NCI-H1092 (cell line): Measurements from ENCODE around the gene CCNE1.
"Not testable (repeated sequence)": the region's sequence is repeated elsewhere in the genome, so short reads cannot be mapped to it uniquely, and the experiment has no call there.

Experiments
- DNase-seq: peaks from one replicate; lab custom pipeline; 2025; lab: John Stamatoyannopoulos, UW

CCNE1 gene

DNA sequence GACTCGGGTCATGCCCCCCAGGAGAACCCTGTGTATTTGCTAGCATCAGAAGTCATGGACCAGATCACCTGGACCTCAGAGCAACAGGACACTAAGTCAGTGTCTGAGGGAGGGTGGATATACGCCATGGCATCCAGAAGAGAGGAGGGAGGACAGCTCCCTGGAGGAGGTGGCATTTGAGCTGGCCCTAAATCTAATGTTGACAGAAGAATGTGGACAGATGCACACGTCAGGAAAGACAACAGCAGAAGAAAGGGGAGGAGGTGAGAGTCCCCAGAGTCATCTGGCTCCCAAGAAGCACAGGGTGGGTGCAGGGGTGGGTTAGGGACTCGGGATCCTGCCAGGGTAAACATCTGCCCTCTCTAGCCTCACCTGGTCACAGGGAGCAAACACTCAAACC lies 24.5 kb upstream of the CCNE1 start:
- no peak for DNase-seq

DNA sequence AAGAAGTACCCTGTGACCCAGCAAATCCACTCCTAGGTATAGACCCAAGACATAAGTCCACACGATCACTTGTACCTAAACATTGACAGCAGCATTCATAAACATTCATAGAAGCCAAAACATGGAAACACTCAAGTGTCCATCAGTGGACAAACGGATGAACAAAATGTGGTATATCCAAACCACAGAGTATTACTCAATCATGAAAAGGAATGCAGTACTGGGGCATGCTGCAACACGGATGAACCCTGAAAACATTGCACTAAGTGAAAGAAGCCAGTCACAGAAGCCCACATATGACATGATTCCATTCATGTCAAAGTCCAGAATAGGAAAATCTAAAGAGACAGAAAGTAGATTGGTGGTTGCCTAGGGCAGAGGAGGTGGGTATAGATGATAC lies 22.8 kb upstream of the CCNE1 start:
- DNase-seq: no peak

DNA sequence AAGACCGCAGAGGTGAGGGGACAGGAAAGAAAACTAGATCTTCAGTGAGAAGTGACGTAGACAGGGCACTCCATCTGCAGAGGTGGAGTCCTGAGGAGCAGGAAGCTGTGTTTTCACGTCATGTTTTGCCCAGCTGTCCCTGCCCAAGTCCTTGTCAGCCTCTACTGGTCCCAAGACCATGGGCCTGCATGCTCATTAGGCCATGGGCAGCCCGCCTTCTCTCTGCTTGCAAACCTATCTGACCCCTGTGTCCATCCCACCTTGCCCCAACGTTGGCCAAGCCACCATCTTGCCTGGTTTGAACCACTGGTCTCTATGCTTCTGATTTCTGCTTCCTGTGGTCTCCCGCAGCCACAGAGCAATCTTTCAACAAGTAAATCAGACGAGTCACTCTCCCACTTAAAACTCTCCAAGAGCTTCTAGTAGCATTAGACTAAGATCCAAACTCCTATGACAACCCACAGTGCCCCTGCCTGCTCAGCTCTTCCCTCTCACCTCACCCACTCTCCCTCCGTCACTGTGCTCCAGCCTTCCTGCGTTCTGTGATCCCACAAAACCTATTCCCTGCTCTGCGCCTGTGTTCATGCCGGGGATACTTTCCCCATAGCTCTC lies 18.6 kb upstream of the CCNE1 start:
- DNase-seq: no peak

DNA sequence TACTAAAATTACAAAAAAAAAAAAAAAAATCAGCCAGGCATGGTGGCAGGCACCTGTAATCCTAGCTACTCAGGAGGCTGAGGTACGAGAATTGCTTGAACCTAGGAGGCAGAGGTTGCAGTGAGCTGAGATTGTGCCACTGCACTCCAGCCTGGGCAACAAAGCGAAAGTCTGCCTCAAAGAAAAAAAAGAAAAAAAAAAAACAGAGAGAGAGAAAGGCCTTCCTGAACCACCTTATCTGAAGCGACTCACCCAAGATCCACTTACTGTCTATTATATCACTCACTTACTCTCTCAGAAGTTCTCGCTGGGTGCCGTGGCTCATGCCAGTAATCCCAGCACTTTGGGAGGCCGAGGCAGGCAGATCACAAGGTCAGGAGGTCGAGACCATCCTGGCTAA lies 17.3 kb upstream of the CCNE1 start:
- DNase-seq: not testable (repeated sequence)

DNA sequence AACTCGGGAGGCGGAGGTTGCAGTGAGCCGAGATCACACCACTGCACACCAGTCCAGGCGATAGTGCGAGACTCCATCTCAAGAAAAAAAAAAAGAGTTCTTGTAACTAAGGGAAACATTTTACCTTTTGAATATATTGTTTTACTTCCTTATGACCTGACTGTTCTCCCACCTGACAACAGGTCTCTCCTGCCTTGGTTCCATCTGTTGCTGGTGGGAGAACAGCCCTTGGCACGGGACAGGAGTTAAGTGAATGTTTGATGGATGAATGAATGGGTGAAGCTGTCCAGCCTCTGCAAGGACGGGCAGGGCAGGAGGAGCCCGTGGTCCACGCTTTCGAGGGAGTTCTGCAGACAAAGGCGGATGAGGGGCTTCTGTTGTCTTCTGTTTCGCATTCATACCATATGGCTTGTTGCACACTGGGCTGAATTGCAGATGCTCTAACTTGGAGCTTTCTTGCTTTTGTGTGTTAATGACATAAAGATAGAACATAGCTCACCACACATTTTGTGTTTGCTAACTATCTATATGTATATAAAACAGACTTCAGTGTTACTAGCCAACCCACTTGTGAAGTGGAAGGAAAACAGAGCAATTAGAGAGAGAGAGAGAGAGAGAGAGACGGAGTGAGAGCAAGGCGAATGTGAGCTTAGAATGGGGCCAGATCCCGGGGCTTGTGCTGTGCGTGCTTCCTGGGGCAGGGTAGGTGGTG lies 16.2 kb upstream of the CCNE1 start:
- DNase-seq: no peak

DNA sequence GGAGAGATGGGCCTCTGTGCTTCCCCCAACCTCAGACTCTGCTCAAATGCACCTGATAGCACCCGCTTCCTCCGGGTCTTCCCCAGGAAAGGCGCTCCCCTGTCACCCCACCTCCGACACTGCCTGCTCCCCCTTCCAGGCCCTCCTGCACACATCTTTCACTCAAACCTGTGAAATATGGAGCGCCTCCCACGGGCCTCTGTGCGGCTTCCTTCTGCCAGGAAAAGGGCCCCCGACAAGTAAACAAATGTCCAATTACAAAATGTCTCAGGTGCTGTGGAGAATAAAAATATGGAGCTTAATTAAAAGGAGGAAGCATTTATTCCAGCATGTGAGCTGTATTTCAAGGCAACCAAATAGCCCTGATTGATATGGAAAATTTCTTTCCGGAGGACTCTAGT lies 15.6 kb upstream of the CCNE1 start:
- DNase-seq: no peak

DNA sequence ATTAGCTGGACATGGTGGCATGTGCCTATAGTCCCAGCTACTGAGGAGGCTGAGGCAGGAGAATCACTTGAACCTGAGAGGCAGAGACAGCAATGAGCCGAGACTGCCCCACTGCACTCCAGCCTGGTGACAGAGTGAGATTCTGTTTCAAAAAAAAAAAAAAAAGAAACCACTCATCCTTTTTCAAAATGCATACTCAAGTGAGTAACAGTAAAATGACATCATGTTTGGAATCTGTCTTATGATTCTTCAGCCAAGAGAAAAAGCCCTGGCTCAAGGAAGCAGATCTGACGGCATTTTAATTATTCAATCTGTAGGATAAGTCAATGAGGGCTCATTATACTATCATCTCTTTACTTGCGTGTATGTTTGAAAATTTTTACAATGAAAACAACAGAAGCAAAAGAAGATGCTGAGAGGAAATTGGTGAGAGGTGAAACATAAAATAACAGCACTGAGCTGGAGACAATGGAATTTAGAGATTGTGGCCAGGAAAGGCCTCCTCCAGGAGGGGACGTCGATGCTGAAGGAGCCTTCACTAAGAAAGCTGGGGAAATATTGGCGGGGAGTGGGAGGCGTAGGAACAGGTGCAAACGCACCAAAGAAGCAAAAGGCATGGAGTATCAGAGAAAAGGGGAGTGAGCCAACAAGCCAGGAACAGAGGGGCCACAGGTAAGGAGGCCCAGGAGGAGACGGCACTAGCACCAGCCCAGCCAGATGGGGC lies 12.9 kb upstream of the CCNE1 start:
- DNase-seq: no peak

DNA sequence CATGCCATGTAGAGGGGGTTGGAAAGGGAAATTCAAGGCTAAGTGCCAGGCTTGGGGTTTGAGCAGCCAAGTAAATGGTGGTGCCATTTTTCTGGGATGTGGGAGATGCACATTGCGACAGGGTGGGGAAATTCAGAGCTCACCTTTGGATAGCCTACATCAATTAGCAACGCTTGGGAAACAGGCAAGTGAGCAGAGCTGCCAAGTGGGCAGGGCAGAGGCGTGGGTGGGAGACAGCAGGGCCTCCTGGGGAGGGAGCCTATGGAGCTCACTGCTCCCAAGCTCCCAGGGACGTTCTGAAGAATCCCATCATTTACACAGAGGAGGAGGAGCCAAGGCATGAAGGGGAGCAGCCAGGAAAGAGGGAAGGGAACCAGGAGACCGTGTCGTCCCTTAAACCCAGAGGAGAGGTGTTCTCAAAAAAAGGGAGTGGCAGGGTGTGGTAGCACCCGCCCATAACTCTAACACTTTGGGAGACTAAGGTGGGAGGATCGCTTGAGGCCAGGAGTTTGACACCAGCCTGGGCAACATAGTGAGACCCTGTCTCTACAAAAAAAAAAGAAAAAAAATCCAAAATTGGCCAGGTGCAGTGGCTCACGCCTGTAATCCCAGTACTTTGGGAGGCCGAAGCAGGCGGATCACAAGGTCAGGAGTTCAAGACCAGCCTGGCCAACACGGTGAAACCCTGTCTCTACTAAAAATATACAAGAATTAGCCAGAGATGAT lies 11.5 kb upstream of the CCNE1 start:
- no peak for DNase-seq

DNA sequence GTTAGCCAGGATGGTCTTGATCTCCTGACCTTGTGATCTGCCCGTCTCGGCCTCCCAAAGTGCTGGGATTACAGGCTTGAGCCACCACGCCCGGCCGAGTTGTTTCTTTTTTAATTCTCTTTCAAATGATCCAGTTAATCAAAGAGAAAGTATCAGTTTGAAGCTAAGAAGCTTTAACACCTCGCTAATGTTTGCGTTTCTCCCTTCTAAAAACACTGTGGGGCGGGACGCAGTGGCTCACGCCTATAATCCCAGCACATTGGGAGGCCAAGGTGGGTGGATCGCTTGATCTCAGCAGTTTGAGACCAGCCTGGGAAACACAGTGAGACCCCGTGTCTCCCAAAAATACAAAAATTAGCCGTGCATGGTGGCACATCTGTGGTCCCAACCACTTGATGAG lies 7.8 kb upstream of the CCNE1 start:
- DNase-seq: not testable (repeated sequence)

DNA sequence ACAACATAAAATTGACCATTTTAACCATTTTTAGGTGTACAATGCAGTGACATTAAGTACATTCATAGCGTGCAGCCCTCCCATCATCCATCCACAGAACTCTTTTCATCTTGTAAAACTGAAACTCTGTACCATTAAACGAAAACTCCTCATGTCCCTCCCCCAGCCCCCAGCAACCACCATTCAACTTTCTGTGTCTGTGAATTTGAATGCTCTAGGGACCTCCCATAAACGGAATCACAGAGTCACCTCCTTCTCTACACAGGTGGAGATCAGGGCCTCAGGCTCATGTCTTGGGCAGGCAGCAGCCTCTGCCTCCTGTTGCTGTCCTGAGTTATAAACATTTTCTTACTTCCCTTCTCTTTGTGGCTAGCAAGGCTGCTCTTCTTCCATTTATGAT lies 7.3 kb upstream of the CCNE1 start:
- no peak for DNase-seq

DNA sequence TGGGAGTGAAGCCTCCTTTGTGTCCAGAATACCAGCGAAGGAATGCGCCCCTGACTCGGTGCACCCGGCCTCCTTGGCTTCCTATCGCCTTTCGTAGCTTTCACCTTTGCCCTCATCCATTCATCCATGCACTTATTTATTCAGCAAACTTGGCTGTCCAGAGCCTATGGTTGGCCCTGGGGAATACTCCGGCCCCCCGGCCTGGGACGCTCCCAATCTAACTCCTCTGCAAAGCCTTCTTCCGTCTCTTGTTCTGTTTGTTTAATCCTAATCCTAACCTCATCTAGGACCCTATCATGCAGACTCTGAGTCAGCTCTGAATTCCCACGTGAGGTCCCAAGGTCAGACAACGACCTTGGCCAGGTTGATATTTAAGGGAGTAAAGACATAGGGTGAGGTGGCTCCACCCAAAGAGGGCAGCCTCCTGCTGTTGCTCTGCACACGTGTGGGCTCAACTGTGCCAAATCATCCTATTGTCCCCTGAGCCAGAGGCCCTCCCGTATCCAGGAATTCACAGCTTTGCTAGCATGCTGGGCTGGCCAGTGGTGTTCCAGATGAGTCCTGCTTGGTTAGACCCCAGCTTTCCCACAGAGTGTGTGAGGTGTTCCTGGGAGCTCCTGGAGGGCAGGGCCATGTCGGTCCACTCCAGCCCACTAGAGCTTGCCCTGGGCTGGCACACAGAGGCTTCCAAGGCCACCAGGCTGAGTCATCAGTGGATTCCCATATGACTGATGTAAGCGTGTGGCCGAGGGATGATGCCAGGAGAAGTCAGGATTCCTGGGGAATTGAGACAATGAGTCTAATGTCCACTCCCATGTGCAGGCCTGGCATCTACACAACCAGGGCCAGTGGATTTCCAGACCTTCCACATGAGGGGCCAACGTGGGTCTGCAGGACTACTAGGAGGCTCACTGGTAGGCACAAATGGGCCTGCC lies 6.5 kb upstream of the CCNE1 start:
- DNase-seq: no peak

DNA sequence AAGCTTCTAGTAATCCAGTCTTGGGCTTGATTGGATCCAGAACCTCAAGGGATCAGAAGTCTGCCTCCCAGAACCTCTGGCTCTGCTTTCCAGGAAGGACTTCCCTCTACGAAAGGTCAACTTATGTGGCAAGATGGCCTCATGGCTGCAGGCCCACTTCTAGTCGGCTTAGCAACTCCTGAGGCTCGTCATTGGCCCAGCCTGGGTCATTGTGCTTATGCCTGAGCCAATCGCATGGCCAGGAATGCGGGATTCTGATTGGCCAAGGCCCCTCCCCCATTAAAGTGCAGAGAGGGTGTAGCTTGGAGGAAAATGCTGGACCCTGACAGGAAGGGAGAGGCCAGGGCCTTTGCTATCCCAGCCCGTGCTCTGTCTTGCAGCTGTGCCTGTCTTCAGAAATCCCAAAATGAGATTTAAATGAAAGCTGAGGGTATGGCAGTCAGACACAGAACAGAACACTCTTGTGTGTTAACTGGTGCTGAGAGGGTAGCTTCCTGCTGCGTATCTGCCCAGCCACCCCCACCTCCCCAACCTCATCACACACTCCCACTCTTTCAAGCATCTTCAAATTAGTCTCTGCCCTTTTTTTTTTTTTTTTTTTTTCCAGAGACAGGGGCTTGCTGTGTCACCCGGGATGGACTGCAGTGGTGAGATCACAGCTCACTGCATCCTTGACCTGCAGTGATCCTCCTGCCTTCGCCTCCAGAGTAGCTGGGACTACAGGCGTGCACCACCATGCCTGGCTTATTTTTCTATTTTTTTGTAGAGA lies 5.5 kb upstream of the CCNE1 start:
- DNase-seq: no peak

DNA sequence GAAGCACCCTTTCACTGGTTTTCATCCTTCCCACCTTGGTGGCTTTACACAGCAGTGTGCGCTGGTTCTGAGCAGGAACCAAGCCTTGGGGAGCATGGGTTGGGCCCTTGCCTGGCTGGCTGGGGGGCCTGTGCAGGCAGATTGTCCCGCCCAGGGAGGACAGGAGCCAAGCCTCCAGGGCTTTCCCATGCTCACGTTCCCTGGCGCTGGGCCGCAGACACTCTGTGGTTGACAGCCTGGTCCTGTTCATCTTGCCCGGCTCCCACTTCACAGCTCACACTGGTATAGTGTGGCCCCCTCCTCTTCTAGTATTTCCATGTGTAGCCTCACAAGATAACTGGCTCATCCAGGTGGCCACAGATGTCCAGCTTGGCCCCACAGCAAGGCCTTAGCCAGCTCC lies 4.6 kb upstream of the CCNE1 start:
- no peak for DNase-seq

DNA sequence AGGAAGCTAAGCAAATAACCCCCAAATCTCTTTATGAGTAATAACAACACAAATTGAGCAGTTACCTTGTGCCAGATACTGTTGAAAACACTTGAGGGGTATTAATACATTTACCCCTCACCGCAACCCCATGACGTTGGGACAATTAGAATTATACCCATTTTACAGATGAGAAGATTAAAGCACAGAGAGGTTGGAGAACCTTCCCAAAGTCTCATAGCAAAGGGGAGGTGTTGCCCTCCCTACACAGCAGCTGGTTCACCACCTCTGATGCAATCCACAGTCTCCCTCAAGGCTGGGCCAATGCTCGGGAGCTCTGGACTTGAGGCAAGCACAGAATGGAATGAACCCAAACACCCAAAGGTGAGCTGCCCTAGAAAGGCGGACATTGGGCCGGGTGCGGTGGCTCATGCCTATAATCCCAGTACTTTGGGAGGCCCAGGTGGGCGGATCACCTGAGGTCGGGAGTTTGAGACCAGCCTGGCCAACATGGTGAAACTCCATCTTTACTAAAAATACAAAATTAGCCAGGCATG lies 3.9 kb upstream of the CCNE1 start:
- DNase-seq: no peak

DNA sequence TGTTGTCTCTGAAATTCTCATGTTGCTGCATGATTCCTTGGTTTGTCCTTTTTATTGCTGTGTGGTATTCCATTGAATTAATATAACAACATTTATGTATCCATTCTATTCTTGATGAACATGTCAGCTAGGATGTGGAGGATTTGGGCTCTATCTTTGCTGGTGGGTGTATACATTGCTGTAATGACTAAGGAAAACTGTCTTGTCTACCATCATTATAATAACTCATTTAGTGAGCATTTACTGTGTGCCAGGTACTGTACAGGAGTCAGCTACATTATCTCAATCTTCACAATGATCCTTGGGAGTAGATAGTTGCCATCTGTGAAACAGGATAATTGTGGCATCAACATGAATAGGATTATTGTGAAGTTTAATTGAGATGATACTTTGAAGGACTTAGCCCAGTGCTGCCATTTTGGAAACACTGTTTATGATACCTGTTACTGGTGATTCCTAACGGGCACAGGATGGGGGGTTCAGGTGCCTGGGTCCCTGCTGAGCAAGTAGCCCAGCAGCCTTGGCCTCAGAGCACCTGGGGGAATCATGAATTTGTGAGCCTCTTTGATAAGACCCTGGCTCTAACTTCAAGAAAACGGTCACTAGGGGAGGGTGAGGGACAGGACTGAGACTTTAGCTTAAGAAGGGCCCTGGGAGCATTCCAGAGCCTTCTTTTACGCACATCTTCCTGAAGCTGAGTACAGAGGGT lies 1.8 kb upstream of the CCNE1 start:
- DNase-seq: no peak

DNA sequence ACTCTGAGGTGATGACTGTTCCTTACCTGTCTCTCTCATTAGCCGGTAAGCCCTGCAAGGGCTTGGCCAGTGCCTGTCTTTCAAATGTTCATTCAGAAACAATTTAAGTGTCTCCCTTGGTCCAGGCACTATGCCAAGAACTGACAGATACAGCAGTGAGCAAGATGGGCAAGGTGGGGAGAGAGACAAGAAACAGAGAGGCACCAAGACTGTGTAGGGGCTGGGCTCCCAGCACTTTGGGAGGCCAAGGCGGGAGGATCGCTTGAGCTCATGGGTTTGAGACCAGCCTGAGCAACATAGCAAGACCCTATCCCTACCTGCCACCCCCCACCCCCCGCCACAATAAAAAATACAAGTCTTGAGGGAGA lies 1.3 kb upstream of the CCNE1 start:
- DNase-seq: no peak

DNA sequence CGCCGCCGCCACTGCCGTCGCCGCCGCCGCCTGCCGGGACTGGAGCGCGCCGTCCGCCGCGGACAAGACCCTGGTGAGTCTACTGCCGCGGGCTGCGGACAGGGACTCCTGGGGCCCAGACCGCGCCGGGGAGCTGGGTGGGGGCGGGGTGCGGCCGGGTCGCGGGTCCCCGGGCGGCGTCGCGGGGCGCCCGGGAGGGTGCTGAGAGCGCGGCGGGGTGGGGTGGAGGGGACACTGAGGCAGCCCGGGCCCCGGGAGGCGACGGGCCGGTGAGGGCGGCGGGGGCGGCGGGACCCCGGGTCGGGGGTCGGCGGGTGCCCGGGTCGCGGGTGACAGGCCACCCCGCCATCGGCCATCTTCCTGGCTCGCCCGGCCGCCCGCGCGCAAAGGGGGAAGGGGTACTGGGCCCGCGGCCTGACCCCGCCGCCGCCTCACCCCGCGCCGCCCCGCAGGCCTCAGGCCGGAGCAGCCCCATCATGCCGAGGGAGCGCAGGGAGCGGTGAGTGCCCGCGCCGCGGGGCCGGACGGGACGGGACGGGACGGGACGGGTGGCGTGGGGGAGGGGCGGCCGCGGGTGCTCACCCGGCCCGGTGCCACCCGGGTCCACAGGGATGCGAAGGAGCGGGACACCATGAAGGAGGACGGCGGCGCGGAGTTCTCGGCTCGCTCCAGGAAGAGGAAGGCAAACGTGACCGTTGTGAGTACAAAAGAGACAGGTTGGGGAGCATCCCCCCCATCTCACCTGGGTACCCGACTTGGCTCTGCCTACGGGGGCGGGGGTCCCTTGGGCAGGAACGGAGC lies 489 bp downstream of the CCNE1 start:
- no peak for DNase-seq

DNA sequence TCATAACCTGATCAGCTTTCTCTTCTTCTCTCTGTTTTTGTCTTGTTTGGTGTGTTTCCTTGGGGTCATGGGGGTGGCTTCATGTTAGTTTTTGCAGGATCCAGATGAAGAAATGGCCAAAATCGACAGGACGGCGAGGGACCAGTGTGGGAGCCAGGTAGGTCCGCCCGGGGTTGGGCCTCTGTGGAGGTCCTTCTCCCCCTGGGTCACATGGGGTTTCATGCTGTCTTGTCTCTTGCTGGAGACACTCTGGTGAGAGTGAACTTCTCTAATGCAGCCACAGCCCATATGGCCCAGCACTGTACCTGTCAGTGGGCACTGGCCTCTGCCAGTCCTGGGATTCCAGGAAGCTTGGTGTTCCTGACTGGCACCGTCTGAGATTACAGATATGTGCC lies 1.1 kb downstream of the CCNE1 start:
- DNase-seq: no peak

DNA sequence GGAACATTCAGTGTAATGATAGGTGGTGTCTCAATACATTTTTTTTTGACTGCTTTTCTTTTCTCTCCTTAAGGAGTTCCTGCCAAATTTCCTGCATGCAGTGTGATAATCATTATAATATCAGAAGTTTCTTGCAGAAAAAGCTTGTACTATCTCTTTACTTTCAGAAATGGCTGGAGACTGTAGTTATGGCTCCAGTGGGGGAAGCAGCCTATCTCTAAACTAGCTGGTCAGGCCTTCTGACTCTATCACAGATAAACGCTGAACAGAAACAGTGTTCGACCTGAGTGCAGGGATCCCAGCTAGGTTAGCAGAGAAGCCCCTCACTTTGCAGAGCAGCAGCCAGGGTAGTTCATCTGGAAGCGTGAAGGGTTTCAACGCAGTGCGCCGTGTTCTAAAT lies 1.9 kb downstream of the CCNE1 start:
- DNase-seq: no peak
